Gastrocnemius medialis (tissue), 4 donors: ENCODE measurements around the gene ALPI.

Experiments
- CTCF ChIP-seq, 5 experiments: fragments of 450-650 bp in 3 of 5; fragments of 200-600 bp in 2 of 5; sonication (generic) in 2 of 5; IDR thresholded peaks in 4 of 5; conservative IDR thresholded peaks in 1 of 5; 1 replicate in 4 of 5; 2 replicates in 1 of 5; pipeline ENCODE4 v1.5.1; 2016 to 2019; ENCODE audit warnings: antibody characterized with exemption in 5 of 5, mild to moderate bottlenecking in 3 of 5, moderate library complexity in 3 of 5
- POLR2A ChIP-seq, 2 donors: fragments of 450-650 bp; IDR thresholded peaks; one replicate each; pipeline ENCODE4 v1.6.1; 2017; ENCODE audit warnings: antibody characterized with exemption in 2 of 2, mild to moderate bottlenecking in 2 of 2, moderate library complexity in 2 of 2

- TF ChIP-seq POLR2A (IDR thresholded peaks at IDR 0.05) (no peak), CTCF (IDR thresholded peaks at IDR 0.05 in 4 of 5, conservative IDR thresholded peaks at IDR 0.05 in 1 of 5) (no peak)
Measured at GRCh38 chr2:232490221-232491138, 34.5 kb downstream of the ALPI start.
